OCI-LY7 (cell line): ENCODE measurements around the gene ICE1. TPM values are rescaled to one million over a fixed set of nuclear protein-coding genes. Genes with fewer than 3 reads are reported as not detected.

Experiments used
- BruUV-seq: library from RNA; stranded (reverse); fragments of 400-500 nt; replicated peaks from 2 replicates; lab custom pipeline; 2021; lab: Mats Ljungman, UMichigan
- CTCF ChIA-PET: fragments of 300-600 bp; sonication (Branson Sonifier 250); formaldehyde crosslinking; loops from one replicate; lab custom pipeline; 2022; ENCODE audit warnings: antibody characterized with exemption; ENCODE audit not compliant: unreplicated experiment; lab: Charles Lee
- POLR2A ChIA-PET: fragments of 300-600 bp; sonication (Branson Sonifier 250); formaldehyde crosslinking; loops from one replicate; lab custom pipeline; 2022; ENCODE audit warnings: antibody characterized with exemption; lab: Charles Lee
- DNase-seq: peaks from one replicate; pipeline ENCODE4 v3.0.0-alpha.2; 2015; ENCODE audit warnings: low spot score
- H2AFZ ChIP-seq: fragments of 200-600 bp; sonication (generic), shearing (Covaris generic); 2 replicates; pipeline ENCODE4 v1.6.1; 2014; ENCODE audit warnings: mild to moderate bottlenecking, antibody characterized with exemption, low read length, moderate library complexity
- H3K27ac ChIP-seq: fragments of 200-600 bp; sonication (generic); 2 replicates; pipeline ENCODE4 v1.5.1; 2014; ENCODE audit warnings: mixed run types, low read depth, mild to moderate bottlenecking, moderate library complexity, low read length, inconsistent platforms; ENCODE audit not compliant: poor library complexity, severe bottlenecking
- H3K36me3 ChIP-seq: fragments of 200-600 bp; sonication (generic); 2 replicates; pipeline ENCODE4 v1.6.1; 2014; ENCODE audit warnings: mild to moderate bottlenecking, antibody characterized with exemption, low read length, moderate library complexity, mixed read lengths; ENCODE audit not compliant: insufficient read depth
- H3K4me1 ChIP-seq: fragments of 200-600 bp; sonication (generic); 2 replicates; pipeline ENCODE4 v1.5.1; 2014; ENCODE audit warnings: mild to moderate bottlenecking, low read length; ENCODE audit not compliant: insufficient read depth, poor library complexity, severe bottlenecking
- H3K4me2 ChIP-seq: fragments of 200-600 bp; sonication (generic); 2 replicates; pipeline ENCODE4 v1.6.1; 2014; ENCODE audit warnings: mild to moderate bottlenecking, low read length
- H3K4me3 ChIP-seq: fragments of 200-600 bp; sonication (generic); 2 replicates; pipeline ENCODE4 v1.5.1; 2014; ENCODE audit warnings: mild to moderate bottlenecking, low read depth, low read length; ENCODE audit not compliant: poor library complexity, severe bottlenecking
- H3K79me2 ChIP-seq: fragments of 200-600 bp; sonication (generic); 2 replicates; pipeline ENCODE4 v1.6.1; 2016; ENCODE audit warnings: low read depth, mild to moderate bottlenecking, low read length, moderate library complexity, mixed read lengths; ENCODE audit not compliant: insufficient read depth
- H3K9me2 ChIP-seq: fragments of 200-600 bp; sonication (generic); 2 replicates; pipeline ENCODE4 v1.6.1; 2016; ENCODE audit warnings: mild to moderate bottlenecking, low read length, mixed read lengths; ENCODE audit not compliant: insufficient read depth
- H3K9me3 ChIP-seq: fragments of 200-600 bp; sonication (generic); 2 replicates; pipeline ENCODE4 v1.6.1; 2014; ENCODE audit warnings: mild to moderate bottlenecking, mixed run types, low read length, mixed read lengths
- H4K20me1 ChIP-seq: fragments of 200-600 bp; sonication (generic); 2 replicates; pipeline ENCODE4 v1.6.1; 2014; ENCODE audit warnings: mild to moderate bottlenecking, antibody characterized with exemption, low read length, moderate library complexity, mixed read lengths; ENCODE audit not compliant: insufficient read depth
- CTCF ChIP-seq: fragments of 200-600 bp; sonication (generic); conservative IDR thresholded peaks from 2 replicates; pipeline ENCODE4 v1.5.1; 2014; ENCODE audit warnings: mild to moderate bottlenecking, antibody characterized with exemption, low read length, moderate library complexity, mixed read lengths
- EZH2phosphoT487 ChIP-seq: fragments of 200-600 bp; sonication (generic); IDR thresholded peaks from 2 replicates; pipeline ENCODE4 v1.6.1; 2018; ENCODE audit warnings: low read depth, borderline replicate concordance, mild to moderate bottlenecking, mixed run types, antibody characterized with exemption, low read length, moderate library complexity, mixed read lengths
- intact Hi-C: fragments of 100-400 bp; cut with micrococcal nuclease; formaldehyde crosslinking; loops from one replicate; pipeline ENCODE4 v1.10.0; 2022; ENCODE audit not compliant: unreplicated experiment
- total RNA-seq, 2 experiments: library from RNA; depleted of rRNA in 1 of 2; stranded (reverse); fragments of >200 nt in 1 of 2; shearing (Covaris generic) in 1 of 2; gene quantifications; 2 replicates each; pipeline ENCODE4 v1.2.3, GENCODE V29; 2014 to 2022

ICE1 gene
- total RNA-seq, 2 experiments from 2014 or later = 25.2 to 28.0 TPM

- peaks cover 12% of the 10 kb centered on the region for H3K79me2 ChIP-seq
- ChIA-PET CTCF (interaction anchor here (1.1 kb wide), 1 partner anchor 276 kb away, joined by 3 read pairs; no protein-coding TSS in a partner anchor), POLR2A (interaction anchor here (1.1 kb wide), 1 partner anchor 11 kb away, joined by 4 read pairs; no protein-coding TSS in a partner anchor)
- H3K4me3 ChIP-seq = no peak overlapping the region
- BruUV-seq = no TSS peak
- H3K36me3 ChIP-seq = no peaks in the 10 kb centered on the region; the same call in 1 of the 2 replicates
- intact Hi-C loops = loop anchor here (1.0 to 5.0 kb wide), 2 partner anchors 277 to 551 kb away; no protein-coding TSS in a partner anchor
- peaks cover 9% of the 10 kb centered on the region; the same call in 1 of the 2 replicates for H4K20me1 ChIP-seq
- H3K4me2 ChIP-seq = peak overlapping the region; percentile 48
- H2AFZ ChIP-seq = no peak overlapping the region
- peak; percentile 44 for DNase-seq
- TF ChIP-seq CTCF = no peak
- TF ChIP-seq EZH2phosphoT487 = no peak
- H3K27ac ChIP-seq = no peak overlapping the region
- peaks cover 31% of the 10 kb centered on the region for H3K4me1 ChIP-seq
- H3K9me3 ChIP-seq = no peaks in the 10 kb centered on the region
- H3K9me2 ChIP-seq = no peaks in the 10 kb centered on the region
Measured at GRCh38 chr5:5418764-5419163, 3.7 kb upstream of the ICE1 start.

GRCh38 chr5:5419291-5420210 is 2.9 kb upstream of the ICE1 start:
- H2AFZ ChIP-seq = no peak overlapping the region
- intact Hi-C loops = loop anchor here (1.0 to 5.0 kb wide), 5 partner anchors 278 to 1303 kb away; no protein-coding TSS in a partner anchor
- TF ChIP-seq EZH2phosphoT487 = no peak
- TF ChIP-seq CTCF = peak; percentile 78

More at GRCh38 chr5:5419291-5420210, 2.9 kb upstream of the ICE1 start:
- Histone ChIP-seq H3K4me2 (peak overlapping the region; percentile 84), H3K36me3 (peaks cover 3% of the 10 kb centered on the region), H3K27ac (no peak overlapping the region), H4K20me1 (peaks cover 16% of the 10 kb centered on the region), H3K9me2 (no peaks in the 10 kb centered on the region), H3K79me2 (peaks cover 20% of the 10 kb centered on the region), H3K4me3 (no peak overlapping the region), H3K9me3 (no peaks in the 10 kb centered on the region), H3K4me1 (peaks cover 39% of the 10 kb centered on the region)
- ChIA-PET CTCF (no interaction called here), POLR2A (no interaction called here)
- DNase-seq = peak; percentile 27
- no TSS peak for BruUV-seq
